ENCODE measurements around the gene KCNMB2.

GRCh38 chr3:178568155-178568731 is 32.0 kb downstream of the KCNMB2 start:
- TF ChIP-seq EP300 (IDR thresholded peaks at IDR 0.05; ENCODE audit: low read depth), result no peak
- no peak for TF ChIP-seq CTCF (IDR thresholded peaks at IDR 0.05)
- TF ChIP-seq POLR2AphosphoS5 (IDR thresholded peaks at IDR 0.05), result no peak

All from transverse colon (tissue), 4 donors.